ENCODE data around the gene C10orf67. TPM values are rescaled to one million over a fixed set of nuclear protein-coding genes. Genes with fewer than 3 reads are reported as not detected.

C10orf67 gene
- total and polyA plus RNA-seq, 4 experiments from 2014 or later, result 0.16 to 0.31 TPM; not detected in 2

DNA sequence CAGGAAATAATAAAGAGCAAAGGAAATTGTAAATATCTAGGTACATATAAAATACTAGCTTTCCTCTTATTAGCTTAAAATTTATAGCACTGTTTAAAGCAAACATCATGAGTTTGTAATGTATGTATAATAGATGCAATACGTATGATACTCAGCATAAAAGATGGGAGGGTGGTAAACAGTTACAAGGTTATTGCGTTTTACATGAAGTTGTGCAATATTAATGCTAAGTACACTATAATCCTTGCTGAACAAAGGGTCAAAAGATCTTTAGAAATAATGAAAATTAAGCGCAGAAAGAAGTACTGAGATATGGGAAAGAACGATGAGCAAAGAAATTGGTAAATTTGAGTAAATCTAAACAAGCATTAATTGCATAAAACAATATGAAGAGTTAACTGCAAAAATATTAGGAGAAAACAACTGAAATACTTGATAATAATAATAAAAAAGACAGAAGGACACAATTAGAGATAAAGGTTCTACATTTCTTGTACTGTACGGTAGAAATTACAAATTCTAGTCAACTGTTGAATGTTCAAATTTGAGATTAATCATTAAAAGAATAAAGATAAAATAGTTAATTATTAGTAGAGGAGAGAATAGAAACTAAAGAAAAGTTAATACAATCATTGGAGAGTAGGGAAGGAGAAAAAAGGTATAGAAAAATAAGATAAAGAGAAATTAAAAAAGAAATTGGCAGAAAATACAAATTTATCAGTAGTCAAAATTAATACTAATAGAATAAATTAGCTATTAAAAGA, 17.9 kb downstream of the C10orf67 start:
- Histone ChIP-seq H3K36me3 (ENCODE audit: insufficient read depth, low read length) (no peaks in the 10 kb centered on the region), H3K27ac (ENCODE audit: low read depth, low read length) (no peak overlapping the region), H3K9me3 (ENCODE audit: control insufficient read depth in 1 of 2, low read length in 2 of 2) (no peaks in the 10 kb centered on the region), H3K4me3 (ENCODE audit: low read length in 2 of 2) (no peak overlapping the region), H3K4me1 (ENCODE audit: insufficient read depth, low read length) (no peaks in the 10 kb centered on the region), H3K27me3 (ENCODE audit: insufficient read depth, low read length) (no peaks in the 10 kb centered on the region)
- Mint-ChIP-seq H3K9me3 (peaks cover 0 to 3% (median 0%) of the 10 kb centered on the region in 8 donors), H3K4me1 (peaks cover 0 to 3% (median 0%) of the 10 kb centered on the region in 4 donors), H3K4me3 (no peak overlapping the region), H3K27me3 (peaks cover 9 to 11% of the 10 kb centered on the region in 2 donors), H3K36me3 (no peaks in the 10 kb centered on the region), H3K27ac (no peak overlapping the region)
- DNase-seq, result no peak
- ChIA-PET CTCF (ENCODE audit: partially characterized antibody) (interaction anchor here (0.7 to 5.2 kb wide), 10 partner anchors 9 to 214 kb away, joined by 3 to 40 read pairs (median 3); no protein-coding TSS in a partner anchor), POLR2A (ENCODE audit: partially characterized antibody) (no interaction called here)
- intact Hi-C loops (cut with micrococcal nuclease), result no loop called here

DNA sequence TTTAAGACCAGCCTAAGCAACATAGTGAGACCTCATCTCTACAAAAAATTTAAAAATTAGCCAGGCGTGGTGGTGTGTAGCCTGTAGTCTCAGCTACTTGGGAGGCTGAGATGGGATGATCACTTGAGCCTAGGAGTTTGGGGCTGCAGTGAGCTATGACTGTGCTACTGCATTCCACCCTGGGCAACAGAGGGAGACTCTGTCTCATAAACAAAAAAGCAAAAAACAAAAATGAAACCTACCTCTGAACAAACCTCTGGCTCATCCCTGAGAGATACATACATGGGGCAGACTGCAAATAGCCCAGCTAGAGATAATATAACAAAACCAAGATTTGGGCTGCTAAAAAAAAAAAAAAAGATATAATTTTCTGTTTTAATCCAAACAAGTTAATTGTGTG, 19.5 kb downstream of the C10orf67 start:
- POLR2A ChIA-PET (ENCODE audit: partially characterized antibody), result interaction anchor here (0.7 to 0.8 kb wide), 3 partner anchors 16 to 172 kb away, joined by 3 to 5 read pairs (median 3); no protein-coding TSS in a partner anchor
- Histone ChIP-seq H3K9me3 (ENCODE audit: control insufficient read depth in 1 of 2, low read length in 2 of 2) (no peaks in the 10 kb centered on the region), H3K4me1 (ENCODE audit: insufficient read depth, low read length) (no peaks in the 10 kb centered on the region), H3K27ac (ENCODE audit: low read depth, low read length) (no peak overlapping the region), H3K36me3 (ENCODE audit: insufficient read depth, low read length) (no peaks in the 10 kb centered on the region), H3K4me3 (ENCODE audit: low read length in 2 of 2) (no peak overlapping the region), H3K27me3 (ENCODE audit: insufficient read depth, low read length) (no peaks in the 10 kb centered on the region)
- no peak for DNase-seq
- Mint-ChIP-seq H3K4me3 (no peak overlapping the region), H3K27ac (peak overlapping the region in 1 of 7 donors; percentile 41), H3K4me1 (peaks cover 0 to 2% (median 0%) of the 10 kb centered on the region in 4 donors), H3K36me3 (no peaks in the 10 kb centered on the region), H3K9me3 (no peaks in the 10 kb centered on the region), H3K27me3 (peaks cover 9 to 11% of the 10 kb centered on the region in 2 donors)
- CTCF ChIA-PET (ENCODE audit: partially characterized antibody), result interaction anchor here (1.0 to 3.8 kb wide), 6 partner anchors 9 to 203 kb away, joined by 4 to 29 read pairs (median 7); no protein-coding TSS in a partner anchor
- intact Hi-C loops (cut with micrococcal nuclease), result no loop called here

DNA sequence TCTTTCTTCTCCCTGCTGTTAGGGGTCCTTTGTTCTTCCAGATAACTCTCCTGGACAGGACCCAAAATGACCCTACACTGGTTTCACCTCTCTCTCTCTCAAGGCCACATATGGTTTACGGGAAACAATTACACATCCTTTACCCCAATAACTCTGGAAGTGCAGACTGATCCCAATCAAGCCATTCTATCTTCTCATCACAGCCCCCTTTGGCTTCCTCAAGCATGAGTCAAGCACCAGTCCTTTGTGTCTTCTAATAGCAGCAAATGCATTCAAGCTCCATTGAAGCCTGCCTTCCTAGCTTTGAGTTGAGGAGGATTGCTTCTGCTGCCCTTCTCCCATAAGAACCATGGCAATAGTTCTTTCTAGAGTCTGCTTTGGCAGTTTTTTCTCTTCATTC, 20.2 kb downstream of the C10orf67 start:
- H3K36me3 Mint-ChIP-seq, result no peaks in the 10 kb centered on the region
- Histone ChIP-seq H3K36me3 (ENCODE audit: insufficient read depth, low read length) (no peaks in the 10 kb centered on the region), H3K9me3 (ENCODE audit: control insufficient read depth in 1 of 2, low read length in 2 of 2) (no peaks in the 10 kb centered on the region), H3K4me1 (ENCODE audit: insufficient read depth, low read length) (no peaks in the 10 kb centered on the region), H3K27me3 (ENCODE audit: insufficient read depth, low read length) (no peaks in the 10 kb centered on the region), H3K4me3 (ENCODE audit: low read length in 2 of 2) (no peak overlapping the region), H3K27ac (ENCODE audit: low read depth, low read length) (no peak overlapping the region)
- ChIA-PET CTCF (ENCODE audit: partially characterized antibody) (interaction anchor here (1.0 to 3.8 kb wide), 5 partner anchors 8 to 204 kb away, joined by 3 to 29 read pairs (median 5); no protein-coding TSS in a partner anchor), POLR2A (ENCODE audit: partially characterized antibody) (interaction anchor here (0.8 kb wide), 1 partner anchor 16 kb away, joined by 3 read pairs; no protein-coding TSS in a partner anchor)
- intact Hi-C loops (cut with micrococcal nuclease), result no loop called here
- H3K4me1 Mint-ChIP-seq, result peaks cover 0 to 2% (median 0%) of the 10 kb centered on the region in 4 donors
- H3K27me3 Mint-ChIP-seq, result peaks cover 9 to 11% of the 10 kb centered on the region in 2 donors
- peak overlapping the region in 1 of 7 donors; percentile 21 for H3K27ac Mint-ChIP-seq
- H3K9me3 Mint-ChIP-seq, result no peaks in the 10 kb centered on the region
- no peak for DNase-seq
- peak overlapping the region in 1 of 8 donors; percentile 1 for H3K4me3 Mint-ChIP-seq

DNA sequence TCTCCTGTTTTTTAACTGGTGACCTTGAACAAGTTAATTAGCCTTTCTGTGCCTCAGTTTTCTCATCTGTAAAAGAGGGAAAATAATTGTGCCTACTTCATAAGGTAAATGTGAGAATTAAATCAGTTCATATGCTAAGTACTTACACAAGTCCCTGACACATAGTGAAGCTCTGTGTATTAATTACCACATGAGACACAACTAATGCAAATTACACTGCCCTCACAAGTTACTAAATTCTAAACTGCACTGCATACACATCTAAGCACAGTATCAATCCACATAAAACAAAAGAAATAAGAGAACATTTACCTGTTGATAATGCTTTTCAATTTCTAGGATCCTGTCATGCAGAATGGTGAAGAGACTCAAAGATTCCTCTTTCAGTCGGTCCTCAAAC, 22.5 kb downstream of the C10orf67 start:
- DNase-seq, result no peak
- H3K4me1 Mint-ChIP-seq, result peaks cover 0 to 2% (median 0%) of the 10 kb centered on the region in 4 donors
- no peaks in the 10 kb centered on the region for H3K36me3 Mint-ChIP-seq
- H3K4me3 Mint-ChIP-seq, result no peak overlapping the region
- Histone ChIP-seq H3K27ac (ENCODE audit: low read depth, low read length) (no peak overlapping the region), H3K9me3 (ENCODE audit: control insufficient read depth in 1 of 2, low read length in 2 of 2) (no peaks in the 10 kb centered on the region), H3K4me1 (ENCODE audit: insufficient read depth, low read length) (no peaks in the 10 kb centered on the region), H3K36me3 (ENCODE audit: insufficient read depth, low read length) (no peaks in the 10 kb centered on the region), H3K4me3 (ENCODE audit: low read length in 2 of 2) (no peak overlapping the region), H3K27me3 (ENCODE audit: insufficient read depth, low read length) (no peaks in the 10 kb centered on the region)
- POLR2A ChIA-PET (ENCODE audit: partially characterized antibody), result no interaction called here
- CTCF ChIA-PET (ENCODE audit: partially characterized antibody), result interaction anchor here (1.2 kb wide), 1 partner anchor 207 kb away, joined by 6 read pairs; no protein-coding TSS in a partner anchor
- peaks cover 0 to 3% (median 0%) of the 10 kb centered on the region in 8 donors for H3K9me3 Mint-ChIP-seq
- no peak overlapping the region for H3K27ac Mint-ChIP-seq
- peaks cover 9 to 10% of the 10 kb centered on the region in 2 donors for H3K27me3 Mint-ChIP-seq
- intact Hi-C loops (cut with micrococcal nuclease), result no loop called here

DNA sequence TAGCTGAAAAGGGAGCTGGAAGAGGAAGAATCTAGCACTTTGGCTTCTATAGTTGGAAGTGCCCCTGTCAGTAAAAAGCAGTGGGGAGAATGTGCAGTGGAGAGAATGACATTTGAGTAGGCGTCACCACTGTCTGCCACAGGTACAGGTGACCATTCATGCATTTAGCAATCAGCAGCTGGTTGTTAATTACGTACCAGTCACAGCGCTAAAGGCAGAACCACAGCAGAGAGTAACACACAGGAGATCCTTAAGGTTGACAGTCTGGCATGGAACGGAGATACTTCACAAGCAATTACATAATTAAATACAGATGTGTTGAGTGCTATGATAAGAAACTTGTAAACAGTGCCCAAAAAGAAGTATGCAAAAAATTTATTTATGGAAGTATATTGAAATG, 24.8 kb downstream of the C10orf67 start:
- no peak overlapping the region for H3K4me3 Mint-ChIP-seq

GRCh38 chr10:23318359-23318758, 26.2 kb downstream of the C10orf67 start:
- Mint-ChIP-seq H3K27me3 (peaks cover 0 to 2% of the 10 kb centered on the region in 2 donors), H3K36me3 (no peaks in the 10 kb centered on the region), H3K4me3 (no peak overlapping the region), H3K9me3 (peaks cover 0 to 3% (median 0%) of the 10 kb centered on the region in 8 donors), H3K4me1 (no peaks in the 10 kb centered on the region), H3K27ac (no peak overlapping the region)
- intact Hi-C loops (cut with micrococcal nuclease), result no loop called here
- Histone ChIP-seq H3K9me3 (ENCODE audit: control insufficient read depth in 1 of 2, low read length in 2 of 2) (no peaks in the 10 kb centered on the region), H3K36me3 (ENCODE audit: insufficient read depth, low read length) (no peaks in the 10 kb centered on the region), H3K4me3 (ENCODE audit: low read length in 2 of 2) (no peak overlapping the region), H3K4me1 (ENCODE audit: insufficient read depth, low read length) (no peaks in the 10 kb centered on the region), H3K27me3 (ENCODE audit: insufficient read depth, low read length) (no peaks in the 10 kb centered on the region), H3K27ac (ENCODE audit: low read depth, low read length) (no peak overlapping the region)
- no peak for DNase-seq
- ChIA-PET POLR2A (ENCODE audit: partially characterized antibody) (no interaction called here), CTCF (ENCODE audit: partially characterized antibody) (interaction anchor here (1.2 to 14.2 kb wide), 3 partner anchors 48 to 877 kb away, joined by 4 to 261 read pairs (median 34); no protein-coding TSS in a partner anchor)

More for the DNA sequence above, 24.8 kb downstream of the C10orf67 start:
- ChIA-PET POLR2A (ENCODE audit: partially characterized antibody) (no interaction called here), CTCF (ENCODE audit: partially characterized antibody) (interaction anchor here (1.4 to 14.2 kb wide), 4 partner anchors 10 to 209 kb away, joined by 3 to 261 read pairs (median 4); no protein-coding TSS in a partner anchor)
- no peak for DNase-seq
- H3K27me3 Mint-ChIP-seq, result peaks cover 6 to 7% of the 10 kb centered on the region in 2 donors
- no peaks in the 10 kb centered on the region for H3K36me3 Mint-ChIP-seq
- Histone ChIP-seq H3K27me3 (ENCODE audit: insufficient read depth, low read length) (no peaks in the 10 kb centered on the region), H3K36me3 (ENCODE audit: insufficient read depth, low read length) (no peaks in the 10 kb centered on the region), H3K4me3 (ENCODE audit: low read length in 2 of 2) (no peak overlapping the region), H3K4me1 (ENCODE audit: insufficient read depth, low read length) (no peaks in the 10 kb centered on the region), H3K9me3 (ENCODE audit: control insufficient read depth in 1 of 2, low read length in 2 of 2) (no peaks in the 10 kb centered on the region), H3K27ac (ENCODE audit: low read depth, low read length) (no peak overlapping the region)
- no peak overlapping the region for H3K27ac Mint-ChIP-seq
- intact Hi-C loops (cut with micrococcal nuclease), result no loop called here
- H3K9me3 Mint-ChIP-seq, result peaks cover 0 to 3% (median 0%) of the 10 kb centered on the region in 8 donors
- H3K4me1 Mint-ChIP-seq, result no peaks in the 10 kb centered on the region

- Mint-ChIP-seq H3K4me1 (no peaks in the 10 kb centered on the region), H3K27me3 (peaks cover 0 to 3% of the 10 kb centered on the region in 2 donors), H3K4me3 (no peak overlapping the region), H3K9me3 (peaks cover 0 to 3% (median 0%) of the 10 kb centered on the region in 8 donors), H3K27ac (peak overlapping the region in 1 of 7 donors; percentile 58), H3K36me3 (no peaks in the 10 kb centered on the region)
- CTCF ChIA-PET (ENCODE audit: partially characterized antibody), result interaction anchor here (0.6 to 14.2 kb wide), 8 partner anchors 9 to 878 kb away, joined by 3 to 261 read pairs (median 20); no protein-coding TSS in a partner anchor
- H3K27me3 ChIP-seq (ENCODE audit: insufficient read depth, low read length), result no peaks in the 10 kb centered on the region
- H3K36me3 ChIP-seq (ENCODE audit: insufficient read depth, low read length), result no peaks in the 10 kb centered on the region
- intact Hi-C loops (cut with micrococcal nuclease), result no loop called here
- H3K4me1 ChIP-seq (ENCODE audit: insufficient read depth, low read length), result no peaks in the 10 kb centered on the region
- no peak for DNase-seq
- POLR2A ChIA-PET (ENCODE audit: partially characterized antibody), result no interaction called here
- no peak overlapping the region for H3K4me3 ChIP-seq (ENCODE audit: low read length in 2 of 2)
- no peaks in the 10 kb centered on the region for H3K9me3 ChIP-seq (ENCODE audit: control insufficient read depth in 1 of 2, low read length in 2 of 2)
- no peak overlapping the region for H3K27ac ChIP-seq (ENCODE audit: low read depth, low read length)
Measured at GRCh38 chr10:23317416-23317815, 27.2 kb downstream of the C10orf67 start.
